GM18907 (cell line): ENCODE results near the gene CREBRF.
"Not testable (repeated sequence)": the region's sequence is repeated elsewhere in the genome, so short reads cannot be mapped to it uniquely, and the experiment has no call there.

ENCODE experiments used
- ATAC-seq: cut with Tn5 transposase; IDR thresholded peaks from one replicate; pipeline ENCODE4 v1.9.1; 2021; ENCODE audit warnings: mild to moderate bottlenecking, moderate library complexity; ENCODE audit not compliant: unreplicated experiment

The CREBRF gene, protein sequence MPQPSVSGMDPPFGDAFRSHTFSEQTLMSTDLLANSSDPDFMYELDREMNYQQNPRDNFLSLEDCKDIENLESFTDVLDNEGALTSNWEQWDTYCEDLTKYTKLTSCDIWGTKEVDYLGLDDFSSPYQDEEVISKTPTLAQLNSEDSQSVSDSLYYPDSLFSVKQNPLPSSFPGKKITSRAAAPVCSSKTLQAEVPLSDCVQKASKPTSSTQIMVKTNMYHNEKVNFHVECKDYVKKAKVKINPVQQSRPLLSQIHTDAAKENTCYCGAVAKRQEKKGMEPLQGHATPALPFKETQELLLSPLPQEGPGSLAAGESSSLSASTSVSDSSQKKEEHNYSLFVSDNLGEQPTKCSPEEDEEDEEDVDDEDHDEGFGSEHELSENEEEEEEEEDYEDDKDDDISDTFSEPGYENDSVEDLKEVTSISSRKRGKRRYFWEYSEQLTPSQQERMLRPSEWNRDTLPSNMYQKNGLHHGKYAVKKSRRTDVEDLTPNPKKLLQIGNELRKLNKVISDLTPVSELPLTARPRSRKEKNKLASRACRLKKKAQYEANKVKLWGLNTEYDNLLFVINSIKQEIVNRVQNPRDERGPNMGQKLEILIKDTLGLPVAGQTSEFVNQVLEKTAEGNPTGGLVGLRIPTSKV

DNA sequence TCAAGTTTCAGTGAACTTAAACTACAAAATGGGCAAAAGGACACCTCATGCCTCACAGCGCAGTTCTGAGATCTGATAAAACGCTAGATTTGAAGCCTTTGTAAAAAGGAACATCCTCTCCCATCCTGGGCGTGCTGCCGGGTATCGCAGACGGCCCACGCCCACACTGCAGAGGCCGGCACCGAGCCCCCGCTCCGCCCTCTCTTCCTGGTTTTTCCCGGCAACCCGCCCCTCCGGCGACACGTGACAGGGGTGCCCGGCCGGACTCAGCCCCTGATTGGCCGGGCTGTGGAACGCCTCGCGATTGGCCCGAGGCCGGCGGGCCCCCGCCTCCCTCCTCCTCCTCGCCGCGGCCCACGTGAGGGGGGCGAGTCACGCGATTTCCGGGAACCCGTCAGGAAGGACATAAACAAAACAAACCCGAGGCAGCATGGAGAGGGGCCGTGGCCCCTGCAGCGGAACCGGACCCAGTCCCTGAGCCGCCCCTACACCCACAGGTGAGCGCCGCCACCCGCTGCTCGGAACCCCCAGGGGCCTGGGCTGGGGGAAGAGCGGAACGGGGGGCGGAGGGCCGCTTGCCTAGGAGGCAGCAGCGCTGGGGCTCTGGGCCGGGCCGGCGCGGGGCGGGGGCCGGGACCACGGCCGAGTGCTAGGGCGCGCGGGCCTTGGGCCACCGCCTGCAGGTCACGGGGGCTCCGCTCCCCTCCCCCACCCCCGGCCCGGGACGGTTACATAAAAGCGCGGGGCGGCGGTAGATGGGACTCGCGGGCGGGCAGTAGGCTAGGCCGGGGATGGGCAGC lies at the start of gene CREBRF:
TSS of gene CREBRF (plus strand) at position 370 of the 800 bp plus-strand sequence. CDS start 24,424 bp downstream, outside the sequence.
- peak; percentile 75 for ATAC-seq

DNA sequence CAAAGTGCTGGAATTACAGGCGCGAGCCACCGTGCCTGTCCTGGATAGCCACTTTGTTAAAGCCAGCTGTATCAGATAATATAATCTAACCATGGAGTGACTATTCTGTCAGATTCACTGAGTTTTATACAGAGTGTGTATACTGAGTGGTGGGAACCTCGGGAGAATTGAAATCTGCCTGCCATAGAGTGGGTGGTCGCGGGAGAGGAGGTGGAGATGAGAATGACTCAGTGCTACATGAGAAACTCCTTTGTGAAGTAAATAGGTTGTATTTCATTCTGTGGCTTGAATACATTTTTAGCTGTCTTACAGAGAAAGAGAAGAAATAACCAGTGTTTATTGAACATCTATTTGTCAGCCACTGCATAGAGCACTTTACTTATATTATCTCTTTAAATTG lies 46.1 kb upstream of the CREBRF start:
- peak; percentile 68 for ATAC-seq

DNA sequence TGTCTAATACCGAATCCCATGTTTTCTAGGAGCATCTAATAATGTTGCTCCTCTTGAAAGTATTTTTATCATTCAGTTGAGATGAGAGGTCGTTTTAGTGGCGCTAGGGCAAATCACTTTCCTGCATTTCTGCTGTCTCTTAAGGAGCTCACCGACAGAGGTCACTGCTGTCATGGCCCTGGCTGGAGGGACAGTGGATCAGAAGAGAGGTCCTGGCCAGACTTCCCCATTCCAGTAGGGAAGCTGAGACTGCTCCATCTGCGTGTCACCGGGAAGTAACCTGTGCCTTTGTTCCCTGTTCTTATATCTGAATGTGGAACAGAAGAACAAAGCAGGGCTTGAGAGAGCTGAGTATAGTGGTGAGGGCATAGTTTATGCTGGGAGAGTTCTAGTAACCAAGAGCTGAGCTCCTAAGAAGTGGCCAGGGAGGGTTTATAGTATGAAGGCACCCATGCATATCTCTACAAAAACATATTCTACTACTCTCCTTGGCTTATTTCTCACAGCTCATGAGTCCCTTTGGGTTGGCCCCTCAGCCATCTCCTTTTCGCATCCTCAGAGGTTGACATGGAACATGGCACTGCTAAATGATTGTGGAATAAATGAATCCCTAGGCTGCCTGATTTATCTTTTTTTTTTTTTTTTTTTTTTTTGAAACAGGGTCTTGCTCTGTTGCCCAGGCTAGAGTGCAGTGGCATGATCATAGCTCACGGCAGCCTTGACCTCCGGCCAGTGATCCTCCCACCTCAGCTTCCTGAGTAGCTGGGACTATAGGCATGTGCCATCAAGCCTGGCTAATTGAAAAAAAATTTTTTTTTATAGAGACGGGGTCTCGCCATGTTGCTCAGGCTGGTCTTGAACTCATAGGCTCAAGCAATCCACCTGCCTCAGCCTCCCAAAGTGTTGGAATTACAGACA lies 45.3 kb upstream of the CREBRF start:
- no peak for ATAC-seq

DNA sequence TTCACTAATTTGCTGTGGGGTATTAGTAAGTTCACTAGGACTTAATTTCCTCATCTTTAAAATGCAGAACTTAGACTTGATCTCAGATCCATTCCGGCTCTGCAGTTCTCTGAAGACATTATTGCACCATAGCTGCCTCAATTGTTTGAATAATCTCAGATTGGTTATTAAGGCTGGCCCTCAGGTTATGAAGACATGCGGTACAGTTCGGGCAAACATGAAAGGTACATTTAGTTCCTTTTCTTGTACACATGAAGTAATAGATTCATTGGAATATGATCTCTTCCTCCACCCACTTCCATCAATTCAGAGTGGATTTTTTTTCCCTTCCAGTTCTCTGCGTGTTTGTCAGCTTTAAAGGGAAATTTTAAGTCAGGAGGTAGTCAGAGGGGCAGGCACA lies 44.6 kb upstream of the CREBRF start:
- no peak for ATAC-seq

DNA sequence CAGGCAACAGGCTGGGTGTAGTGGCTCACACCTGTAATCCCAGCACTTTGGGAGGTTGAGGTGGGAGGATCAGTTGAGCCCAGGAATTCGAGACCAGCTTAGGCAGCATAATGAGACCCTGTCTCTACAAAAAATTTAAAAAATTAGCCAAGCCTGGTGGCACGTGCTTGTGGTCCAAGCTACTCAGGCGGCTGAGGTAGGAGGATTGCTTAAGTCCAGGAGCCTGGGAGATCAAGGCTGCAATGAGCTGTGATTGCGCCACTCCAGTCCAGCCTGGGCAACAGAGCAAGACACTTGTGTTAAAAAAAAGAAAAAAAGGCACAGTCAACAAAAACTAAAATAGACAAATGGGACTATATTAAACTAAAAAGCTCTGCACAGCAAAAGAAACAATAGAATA lies 43.3 kb upstream of the CREBRF start:
- ATAC-seq: no peak

DNA sequence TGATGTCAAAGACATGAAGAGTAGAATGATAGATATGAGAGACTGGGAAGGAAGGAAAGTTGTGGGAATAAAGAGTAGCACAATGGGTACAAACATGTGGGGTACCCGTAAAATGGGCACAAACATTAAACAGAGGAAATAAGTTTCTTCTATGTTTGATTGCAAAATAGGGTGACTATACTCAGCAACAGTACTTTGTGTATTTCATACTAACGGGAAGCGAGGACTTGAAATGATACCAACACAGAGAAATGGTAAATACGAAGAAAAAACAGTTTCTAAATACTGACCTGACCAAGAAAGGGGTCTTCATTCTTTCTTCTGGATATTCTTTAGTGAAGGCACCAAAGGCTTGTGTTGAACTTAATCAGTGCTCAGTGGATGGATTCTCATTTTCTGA lies 41.5 kb upstream of the CREBRF start:
- no peak for ATAC-seq

DNA sequence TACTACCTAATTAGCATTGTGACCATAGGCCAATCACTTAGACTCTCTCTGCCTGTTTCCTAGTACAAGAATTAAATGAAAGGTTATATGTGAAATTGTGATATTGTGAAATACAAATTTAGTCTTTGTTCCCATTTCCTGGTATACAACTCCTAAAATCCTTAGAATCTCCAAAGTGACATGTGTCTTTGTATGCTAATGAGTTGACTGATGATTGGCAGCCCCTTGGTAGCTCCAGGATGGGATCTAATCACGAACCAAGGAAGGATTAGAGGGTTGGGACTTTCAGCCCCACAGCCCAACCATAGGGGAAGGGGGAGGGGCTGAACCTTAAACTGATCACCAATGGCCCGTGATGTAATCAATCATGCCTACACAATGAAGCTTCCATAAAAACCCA lies 41.0 kb upstream of the CREBRF start:
- no peak for ATAC-seq

DNA sequence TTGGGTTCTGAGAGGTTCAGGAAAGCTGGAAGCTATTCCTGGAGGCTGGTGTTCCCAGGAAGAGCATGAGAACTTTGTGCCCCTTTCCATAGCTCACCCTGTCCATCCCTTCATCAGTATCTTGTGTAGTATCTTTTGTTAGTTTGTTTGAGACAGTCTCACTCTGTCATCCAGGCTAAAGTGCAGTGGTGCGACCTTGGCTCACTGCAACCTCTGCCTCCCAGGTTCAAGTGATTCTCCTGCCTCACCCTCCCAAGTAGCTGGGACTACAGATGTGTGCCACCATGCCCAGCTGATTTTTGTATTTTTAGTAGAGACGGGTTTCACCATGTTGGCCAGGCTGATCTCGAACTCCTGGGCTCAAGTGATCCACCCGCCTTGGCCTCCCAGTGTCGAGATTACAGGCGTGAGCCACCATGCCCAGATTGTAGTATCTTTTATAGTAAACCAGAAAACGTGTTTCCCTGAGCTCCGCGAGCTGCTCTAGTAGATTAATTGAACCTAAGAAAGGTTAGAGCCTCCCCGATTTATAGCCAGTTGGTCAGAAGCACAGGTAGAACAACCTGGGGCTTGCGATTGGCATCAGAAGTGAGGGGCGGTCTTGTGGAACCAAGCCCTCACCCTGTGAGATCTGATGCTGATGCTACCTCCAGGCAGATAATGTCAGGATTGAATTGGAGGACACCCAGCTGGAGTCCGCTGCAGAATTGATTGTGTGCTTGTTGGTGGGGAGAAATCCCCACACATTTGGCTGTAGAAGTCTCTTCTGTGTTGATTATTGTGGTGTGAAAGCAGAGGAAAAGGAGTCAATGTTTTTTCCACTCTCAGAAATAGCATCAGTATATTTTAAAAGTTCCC lies 40.3 kb upstream of the CREBRF start:
- ATAC-seq: no peak

DNA sequence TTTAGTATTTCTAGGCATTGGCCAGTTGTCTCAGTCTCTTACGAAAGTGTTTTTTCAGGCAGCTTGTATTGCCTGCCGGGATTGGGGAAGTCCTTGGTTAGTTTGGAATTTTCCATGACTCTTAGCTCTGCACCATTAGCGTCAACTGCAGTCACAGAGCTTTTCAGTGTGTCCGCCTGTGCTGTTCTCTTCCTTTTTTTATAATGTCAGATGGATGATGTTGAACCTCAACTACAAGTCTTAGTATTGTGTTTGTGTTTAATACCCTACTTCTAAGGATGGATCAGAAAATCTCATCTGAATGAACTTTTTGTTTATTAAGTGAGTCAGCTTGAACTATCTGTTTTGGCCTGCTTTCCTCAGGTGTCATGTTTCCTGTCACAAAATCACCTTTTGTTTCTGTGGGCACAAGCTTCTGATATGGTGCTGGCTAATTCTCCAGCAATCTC lies 39.5 kb upstream of the CREBRF start:
- no peak for ATAC-seq

DNA sequence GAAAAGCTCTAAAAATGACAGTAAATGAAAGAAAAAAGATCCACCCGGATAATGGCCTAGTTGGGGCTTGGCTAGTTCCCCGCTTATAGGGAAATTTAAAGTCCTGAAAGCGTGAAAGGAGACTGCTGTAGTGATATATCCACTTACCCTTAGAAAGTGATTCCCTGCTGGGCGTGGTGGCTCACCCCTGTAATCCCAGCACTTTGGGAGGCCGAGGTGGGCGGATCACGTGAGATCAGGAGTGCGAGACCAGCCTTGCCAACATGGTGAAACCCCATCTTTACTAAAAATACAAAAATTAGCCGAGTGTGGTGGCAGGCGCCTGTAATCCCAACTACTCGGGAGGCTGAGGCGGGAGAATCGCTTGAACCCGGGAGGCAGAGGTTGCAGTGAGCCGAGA lies 39.1 kb upstream of the CREBRF start:
- ATAC-seq: not testable (repeated sequence)

DNA sequence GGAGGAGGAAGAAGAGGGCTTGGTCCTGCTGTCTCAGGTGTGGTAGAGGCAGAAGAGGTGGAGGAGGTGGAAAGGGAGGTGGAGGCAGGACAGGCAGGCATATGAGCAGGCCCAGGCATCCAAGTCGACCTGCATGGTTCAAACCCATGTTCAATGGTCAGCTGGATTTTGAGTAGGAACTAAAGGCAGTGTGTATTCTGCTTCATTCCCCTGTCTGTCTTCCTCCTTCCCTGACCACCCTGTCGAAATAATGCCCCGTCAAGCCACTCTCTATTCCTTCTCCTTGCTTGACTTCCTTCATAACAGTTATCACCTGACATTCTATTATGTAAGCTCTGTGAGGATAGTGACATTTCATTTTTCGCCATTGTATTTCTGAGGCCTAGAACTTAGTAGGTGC lies 37.8 kb upstream of the CREBRF start:
- ATAC-seq: no peak

DNA sequence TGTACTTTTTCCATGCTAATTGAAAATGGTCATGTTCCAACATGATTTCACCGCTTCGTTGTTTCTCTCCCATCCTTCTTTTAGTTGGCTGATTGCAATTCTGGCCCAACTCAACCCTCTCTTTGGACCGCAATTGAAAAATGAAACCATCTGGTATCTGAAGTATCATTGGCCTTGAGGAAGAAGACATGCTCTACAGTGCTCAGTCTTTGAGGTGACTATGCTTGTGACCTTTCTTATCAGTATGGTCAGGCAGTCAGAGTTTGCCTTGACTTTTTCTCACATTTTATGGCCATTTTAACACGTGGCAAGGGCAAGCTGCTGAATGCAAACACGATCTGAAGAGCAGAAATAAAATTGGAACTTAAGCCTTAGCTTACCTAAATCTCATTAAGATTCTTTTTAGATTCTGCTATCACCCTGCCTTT lies 36.0 kb upstream of the CREBRF start:
- no peak for ATAC-seq

DNA sequence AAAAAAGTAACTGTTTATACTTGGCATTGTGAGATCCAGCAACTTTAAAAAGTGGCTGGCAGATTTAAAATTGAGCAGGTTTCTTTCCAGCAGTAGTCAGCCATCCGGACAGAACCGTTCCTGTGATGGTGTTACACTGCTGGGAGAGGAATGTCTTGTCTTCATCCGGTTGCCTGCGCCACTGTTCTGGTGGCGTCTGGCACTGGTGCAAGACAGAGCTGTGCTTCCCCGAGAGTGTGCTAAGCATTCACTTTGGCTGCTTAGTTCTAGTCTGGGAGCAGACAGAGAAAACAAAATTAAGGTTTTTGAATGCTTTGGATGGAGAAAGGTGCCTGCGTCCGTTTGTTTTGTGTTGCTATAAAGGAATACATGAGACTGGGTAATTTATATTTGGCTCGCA lies 35.5 kb upstream of the CREBRF start:
- no peak for ATAC-seq

DNA sequence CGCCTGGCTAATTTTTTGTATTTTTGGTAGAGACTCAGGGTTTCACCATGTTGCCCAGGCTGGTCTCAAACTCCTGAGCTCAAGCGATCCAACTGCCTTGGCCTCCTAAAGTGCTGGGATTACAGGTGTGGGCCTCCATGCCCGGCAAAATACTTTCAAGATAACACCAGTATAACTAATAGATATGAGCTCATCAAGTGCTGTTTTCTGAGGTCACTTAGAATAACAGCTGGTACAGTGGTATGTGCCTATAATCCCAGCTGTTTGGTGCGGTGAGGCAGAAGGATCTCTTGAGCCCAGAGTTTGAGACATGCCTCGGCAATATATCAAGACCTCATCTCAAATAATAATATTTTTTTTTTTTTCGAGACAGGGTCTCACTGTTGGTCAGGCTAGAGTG lies 30.5 kb upstream of the CREBRF start:
- no peak for ATAC-seq

DNA sequence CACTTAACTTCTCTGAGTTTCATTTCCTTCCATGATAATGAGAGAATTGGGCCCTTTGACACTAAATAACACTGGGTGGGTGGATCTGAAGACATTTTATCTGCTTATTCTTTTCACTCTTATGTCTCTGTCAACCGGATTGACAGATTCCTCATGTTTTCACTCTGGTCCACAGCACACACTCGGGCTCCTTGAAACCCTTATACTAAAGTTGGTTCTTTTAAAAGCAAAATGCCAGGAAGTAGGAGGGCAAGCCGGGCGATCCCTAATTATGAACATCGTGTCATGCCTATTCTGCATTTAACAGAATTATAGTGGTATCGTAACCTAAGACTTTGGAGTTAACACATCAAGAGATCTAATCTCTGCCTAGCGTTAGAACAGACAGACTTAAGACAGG lies 28.2 kb upstream of the CREBRF start:
- no peak for ATAC-seq

DNA sequence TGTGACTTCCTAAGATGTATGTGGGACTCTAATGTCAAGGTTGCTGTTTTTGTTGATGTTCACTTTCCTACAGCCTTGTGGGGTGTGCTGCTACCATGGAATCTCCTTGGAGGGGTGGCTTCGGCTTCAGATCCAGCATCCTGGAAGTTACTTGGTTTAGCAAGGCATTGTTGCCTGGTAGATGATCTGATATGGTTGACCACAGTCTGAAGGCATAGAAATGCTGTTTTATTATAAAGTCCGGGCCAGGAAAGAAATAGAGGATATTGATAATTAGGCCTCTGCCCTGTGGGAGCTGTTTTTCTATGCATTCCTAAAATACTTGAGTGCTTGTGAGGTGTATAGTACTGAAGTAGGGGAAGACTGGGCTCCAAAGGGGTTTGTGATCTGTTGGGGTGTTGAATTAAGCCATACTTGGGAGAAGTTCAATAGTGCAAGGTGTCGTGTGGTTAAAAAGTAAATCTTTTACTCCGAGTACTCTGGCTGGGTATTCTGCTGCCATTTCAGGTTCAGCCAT lies 27.3 kb upstream of the CREBRF start:
- ATAC-seq: peak; percentile 23

DNA sequence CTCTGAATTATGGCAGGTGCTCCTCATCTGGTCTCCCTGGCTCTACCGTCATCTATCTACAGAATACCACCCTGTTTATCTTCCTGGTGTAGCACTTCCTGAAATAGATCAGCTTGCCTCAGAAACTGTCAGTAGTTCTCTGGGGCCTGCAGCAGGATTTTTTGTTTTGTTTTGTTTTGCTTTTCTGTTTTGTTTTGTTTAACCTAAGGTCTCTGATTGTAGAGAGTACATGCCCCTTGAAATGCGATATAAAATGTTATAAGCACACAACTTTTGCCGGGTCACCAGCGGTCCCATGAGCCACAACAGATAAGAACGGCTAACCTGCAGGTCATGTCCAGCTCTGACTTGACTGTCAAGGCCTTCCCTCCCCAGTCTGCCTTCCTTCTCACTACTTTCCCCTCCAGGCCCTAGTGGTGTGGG lies 26.6 kb upstream of the CREBRF start:
- peak; percentile 60 for ATAC-seq

DNA sequence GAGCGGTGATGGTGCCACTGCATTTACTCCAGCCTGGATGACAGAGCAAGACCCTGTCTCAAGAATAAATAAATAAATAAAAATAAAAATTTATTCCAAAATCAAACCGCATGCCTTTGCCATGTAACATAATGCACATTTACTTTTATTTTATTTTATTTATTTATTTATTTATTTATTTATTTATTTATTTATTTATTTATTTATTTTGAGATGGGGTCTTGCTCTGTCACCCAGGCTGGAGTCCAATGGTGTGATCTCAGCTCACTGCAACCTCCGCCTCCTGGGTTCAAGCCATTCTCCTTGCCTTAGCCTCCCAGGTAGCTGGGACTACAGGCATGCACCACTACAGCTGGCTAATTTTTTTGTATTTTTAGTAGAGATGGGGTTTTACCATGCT lies 24.1 kb upstream of the CREBRF start:
- not testable (repeated sequence) for ATAC-seq

DNA sequence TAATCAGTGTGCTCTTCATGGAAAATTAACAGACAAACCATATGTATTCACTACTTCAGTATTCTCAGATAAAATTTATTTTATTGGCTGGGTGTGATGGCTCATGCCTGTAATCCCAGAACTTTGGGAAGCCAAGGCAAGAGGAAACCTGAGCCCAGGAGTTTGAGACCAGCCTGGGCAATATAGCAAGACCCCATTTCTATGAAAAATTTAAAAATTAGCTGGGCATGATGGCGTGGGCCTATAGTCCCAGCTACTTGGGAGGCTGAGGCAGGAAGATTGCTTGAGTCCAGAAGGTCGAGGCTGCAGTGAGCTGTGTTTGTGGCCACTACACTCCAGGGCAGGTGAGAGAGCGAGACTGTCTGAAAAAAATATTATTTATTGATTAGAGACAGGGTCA lies 23.4 kb upstream of the CREBRF start:
- ATAC-seq: no peak
